GM18870 (cell line): ENCODE results near the gene ASB1.

Experiments
- ATAC-seq: cut with Tn5 transposase; IDR thresholded peaks from one replicate; pipeline ENCODE4 v1.9.1; 2021; ENCODE audit warnings: moderate library complexity; ENCODE audit not compliant: unreplicated experiment

Gene ASB1

GRCh38 chr2:238464389-238464788, 37.7 kb downstream of the ASB1 start:
- no peak for ATAC-seq

DNA sequence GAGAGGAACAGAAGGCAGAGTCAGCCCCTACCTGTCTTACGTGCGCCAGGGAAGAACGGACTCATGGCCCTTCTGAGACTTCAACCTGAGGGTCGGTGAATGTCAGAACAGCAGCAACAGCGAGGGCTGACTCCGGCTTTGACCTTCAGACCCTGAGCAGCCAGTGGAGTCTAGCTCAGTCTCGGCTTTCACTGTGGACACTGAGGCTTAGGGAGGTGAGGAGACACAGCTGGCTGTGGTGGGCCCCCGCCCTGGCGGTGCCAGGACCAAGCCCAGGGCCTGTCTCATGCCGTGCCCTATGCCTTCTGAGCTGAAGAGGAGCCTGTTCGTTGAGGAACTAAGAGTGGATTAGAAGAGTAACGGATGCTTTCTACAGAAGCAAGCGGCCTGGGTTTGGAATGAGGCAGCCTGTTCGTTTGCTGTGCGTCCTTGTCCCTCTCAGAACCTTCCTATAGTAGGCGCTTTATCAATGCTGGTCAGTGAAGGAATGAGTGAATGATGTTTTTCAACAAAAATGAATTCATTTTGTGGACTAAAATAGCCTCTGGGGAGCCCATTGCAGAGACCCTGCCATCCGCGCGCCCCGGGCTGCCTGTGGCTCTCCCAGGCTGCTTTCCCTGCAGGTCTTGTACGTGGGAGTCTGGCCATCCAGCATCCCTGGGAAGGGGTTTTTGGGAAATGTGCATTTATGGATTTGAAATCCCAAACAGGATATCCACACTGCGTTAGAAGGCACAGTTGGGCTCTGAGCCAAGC, 38.9 kb downstream of the ASB1 start:
- ATAC-seq, result no peak

GRCh38 chr2:238466243-238466756, 39.6 kb downstream of the ASB1 start:
- no peak for ATAC-seq

DNA sequence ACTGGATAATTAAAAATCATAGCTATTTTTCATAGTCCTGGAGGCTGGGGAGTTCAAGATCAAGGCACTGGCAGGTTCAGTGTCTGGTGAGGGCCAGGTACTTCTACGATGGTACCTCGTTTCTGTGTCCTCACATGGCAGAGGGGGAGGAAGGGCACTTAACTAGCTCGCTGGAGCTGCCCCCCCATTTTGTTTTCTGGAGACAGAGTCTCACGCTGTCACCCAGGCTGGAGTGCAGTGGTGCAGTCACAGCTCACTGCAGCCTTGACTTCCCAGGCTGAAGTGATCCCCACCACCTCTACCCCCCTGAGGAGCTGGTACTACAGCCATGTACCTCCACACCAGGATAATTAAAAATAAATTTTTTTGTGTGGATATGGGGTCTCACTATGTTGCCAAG, 40.3 kb downstream of the ASB1 start:
- no peak for ATAC-seq

GRCh38 chr2:238467792-238468191, 41.1 kb downstream of the ASB1 start:
- no peak for ATAC-seq

GRCh38 chr2:238469155-238469554, 42.4 kb downstream of the ASB1 start:
- ATAC-seq, result no peak

GRCh38 chr2:238473014-238473413, 46.3 kb downstream of the ASB1 start:
- ATAC-seq, result no peak

- ATAC-seq, result no peak
Observed at GRCh38 chr2:238473523-238473922, 46.8 kb downstream of the ASB1 start.

- ATAC-seq, result no peak
Observed at GRCh38 chr2:238475034-238475433, 48.3 kb downstream of the ASB1 start.

GRCh38 chr2:238475566-238475965, 48.8 kb downstream of the ASB1 start:
- ATAC-seq, result no peak

DNA sequence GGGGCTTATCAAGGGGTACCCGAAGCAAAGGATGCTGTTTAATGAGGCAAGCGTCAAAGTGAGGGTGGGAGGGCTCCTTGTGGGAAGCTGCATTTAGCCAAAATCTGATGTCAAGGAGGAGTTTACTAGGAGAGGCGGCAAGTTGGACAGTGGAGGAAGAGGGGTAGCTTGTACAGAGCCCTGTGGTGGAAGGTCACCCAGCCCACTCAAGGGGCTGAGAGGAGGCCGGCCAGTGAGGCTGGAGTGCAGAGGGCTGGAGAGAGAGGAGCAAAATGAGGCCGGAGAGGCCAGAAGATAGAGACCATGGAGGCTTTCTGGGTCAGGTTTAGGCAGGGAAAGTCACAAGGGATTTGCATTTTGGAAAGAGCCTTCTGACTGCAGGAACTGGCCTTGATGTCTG, 49.5 kb downstream of the ASB1 start:
- no peak for ATAC-seq

GRCh38 chr2:238478216-238478615, 51.5 kb downstream of the ASB1 start:
- ATAC-seq, result no peak

DNA sequence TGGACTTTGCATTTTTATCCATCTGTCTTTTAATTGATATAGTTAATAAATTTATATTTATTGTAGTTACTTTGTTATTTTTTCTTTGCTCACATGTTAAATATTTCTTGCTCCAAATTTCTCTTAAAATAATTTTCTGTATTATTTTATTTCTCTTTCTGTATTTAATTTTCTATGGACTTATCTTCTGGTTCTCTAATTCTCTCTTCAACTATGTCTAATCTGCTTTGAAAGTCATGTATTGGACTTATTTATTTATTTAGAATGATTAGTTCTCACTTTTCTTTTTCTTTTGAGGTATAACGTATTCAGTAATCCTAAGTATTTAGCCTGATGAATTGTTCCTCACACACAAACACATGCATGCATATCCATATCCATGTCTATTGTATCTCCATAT, 53.1 kb downstream of the ASB1 start:
- ATAC-seq, result no peak

- ATAC-seq, result no peak
Observed at GRCh38 chr2:238483021-238483420, 56.3 kb downstream of the ASB1 start.

DNA sequence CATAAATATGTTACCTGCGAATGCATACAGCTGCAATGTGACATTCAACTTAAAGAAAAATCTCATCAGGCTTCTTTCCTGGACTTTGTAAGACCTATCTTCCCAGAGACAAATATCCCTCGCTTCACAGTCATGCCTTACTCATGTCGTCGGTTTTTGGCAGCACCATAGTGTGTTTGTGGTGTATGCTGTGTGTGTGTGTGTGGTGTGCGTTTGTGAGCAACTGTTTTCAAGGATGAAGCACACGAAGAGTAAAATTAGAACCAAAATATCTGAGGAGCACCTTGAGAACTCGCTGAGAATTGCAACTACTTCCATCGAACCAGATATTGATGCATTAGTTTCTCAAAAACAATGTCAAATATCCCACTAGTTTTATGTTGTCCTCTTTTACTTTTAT, 56.9 kb downstream of the ASB1 start:
- ATAC-seq, result no peak

DNA sequence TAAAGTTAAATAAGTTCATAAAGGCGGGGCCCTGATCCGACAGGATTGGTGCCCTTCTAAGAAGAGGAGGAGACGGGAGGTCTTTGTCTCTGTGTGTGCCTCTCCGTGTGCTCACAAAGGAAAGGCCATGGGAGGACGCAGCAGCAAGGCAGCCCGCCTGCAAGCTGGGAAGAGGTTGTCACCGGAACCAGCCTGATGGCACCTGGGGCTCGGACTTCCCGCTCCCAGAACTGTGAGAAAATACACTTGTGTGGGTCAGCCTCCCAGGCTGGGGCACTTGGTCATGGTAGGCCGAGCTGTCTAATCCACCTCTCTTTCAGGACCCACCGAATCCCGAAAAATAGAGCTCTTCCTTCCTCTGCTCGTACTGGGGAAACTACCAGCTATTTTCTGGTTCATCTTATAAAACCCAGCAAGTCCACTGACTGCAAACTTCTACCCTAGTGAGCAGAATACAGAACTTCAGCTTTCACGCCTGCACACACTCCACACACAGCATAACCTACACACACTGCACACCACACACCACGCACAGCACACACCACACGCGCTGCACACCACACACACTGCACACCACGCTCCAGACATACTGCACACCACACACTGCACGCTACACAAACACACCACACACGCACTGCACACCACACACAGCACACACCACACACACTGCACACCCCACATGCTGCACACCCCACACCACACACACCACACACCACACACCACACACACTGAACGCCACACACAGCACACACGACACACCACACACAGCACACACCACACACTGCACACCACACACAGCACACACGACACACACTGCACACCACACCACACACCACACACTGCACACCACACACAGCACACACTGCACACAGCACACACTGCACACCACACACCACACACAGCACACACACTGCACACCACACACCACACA, 58.1 kb downstream of the ASB1 start:
- ATAC-seq, result no peak

DNA sequence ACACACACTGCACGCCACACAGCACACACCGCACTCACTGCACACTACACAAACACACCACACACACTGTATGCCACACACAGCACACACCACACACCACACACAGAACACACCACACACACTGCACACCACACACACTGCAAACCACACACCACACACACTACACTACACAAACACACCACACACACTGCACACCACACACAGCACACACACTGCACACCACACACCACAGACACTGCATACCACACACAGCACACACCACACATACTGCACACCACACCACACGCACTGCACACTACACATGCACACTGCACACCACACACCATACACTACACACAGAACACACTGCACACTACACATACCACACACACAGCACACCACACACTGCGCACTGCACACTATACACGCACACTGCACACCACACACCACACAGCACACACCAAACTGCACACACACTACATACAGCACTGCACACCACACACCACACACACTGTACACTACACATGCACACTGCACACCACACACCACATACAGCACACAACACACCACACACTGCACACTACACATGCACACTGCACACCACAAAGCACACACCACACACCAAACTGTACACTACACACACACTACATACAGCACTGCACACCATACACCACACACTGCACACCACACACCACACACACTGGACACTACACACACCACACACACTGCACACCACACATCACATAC, 59.6 kb downstream of the ASB1 start:
- ATAC-seq, result no peak

- ATAC-seq, result no peak
Observed at GRCh38 chr2:238487134-238487533, 60.4 kb downstream of the ASB1 start.

DNA sequence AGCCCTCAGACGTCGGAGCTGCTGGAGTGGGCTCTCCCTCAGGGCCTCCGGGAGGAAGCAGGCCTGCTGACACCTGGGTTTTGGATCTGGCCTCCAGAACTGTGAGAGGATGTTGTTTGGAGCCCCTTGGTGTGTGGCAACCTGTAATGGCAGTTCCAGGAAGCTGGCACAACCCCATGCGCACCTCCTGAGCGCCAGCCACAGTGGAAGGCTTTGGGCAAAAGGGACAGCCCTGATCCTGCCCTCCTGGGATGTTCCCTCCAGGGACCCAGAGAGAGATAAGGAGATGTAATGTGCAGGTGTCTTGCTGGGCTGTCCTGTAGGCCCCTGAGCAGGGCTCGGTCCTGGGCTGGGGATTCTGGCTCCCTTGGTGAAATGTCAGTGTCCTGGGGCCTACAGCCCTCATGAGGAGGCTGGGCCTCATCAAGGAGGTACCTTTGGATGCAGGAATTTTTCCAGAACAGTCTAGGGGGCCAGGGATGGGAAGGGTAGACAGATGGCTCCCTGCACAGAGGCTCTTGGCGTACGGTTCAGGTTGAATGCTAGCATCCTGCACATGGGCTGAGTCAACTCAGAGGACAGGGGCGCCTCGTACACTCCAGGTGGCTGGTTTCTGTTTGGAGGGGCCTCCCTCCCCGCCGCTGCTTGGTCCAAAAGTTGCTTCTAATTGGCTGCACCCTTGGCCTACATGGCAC, 61.1 kb downstream of the ASB1 start:
- no peak for ATAC-seq

DNA sequence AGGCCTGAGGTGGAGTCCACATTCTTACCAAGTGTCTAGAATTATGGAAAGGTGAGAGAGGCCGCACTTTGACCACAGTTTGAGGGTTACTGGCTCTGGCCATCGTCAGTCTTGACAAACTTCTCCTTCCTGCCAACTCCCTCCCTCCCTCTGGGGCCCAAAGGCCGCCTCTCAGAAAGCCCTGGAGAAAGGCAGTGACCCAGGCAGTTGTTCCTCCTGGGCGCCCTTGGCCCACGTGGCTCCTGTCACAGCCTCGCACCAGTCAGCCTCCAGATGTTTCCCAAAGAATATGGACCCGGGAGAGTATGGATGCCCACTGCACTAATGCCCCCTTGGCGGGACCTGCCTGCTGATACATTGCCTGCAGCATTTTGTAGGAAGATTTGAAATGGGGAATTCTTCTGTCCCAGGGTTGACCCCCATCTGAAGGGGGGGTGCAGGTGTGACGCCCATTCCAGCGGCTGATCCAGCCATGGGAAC, 61.7 kb downstream of the ASB1 start:
- no peak for ATAC-seq

DNA sequence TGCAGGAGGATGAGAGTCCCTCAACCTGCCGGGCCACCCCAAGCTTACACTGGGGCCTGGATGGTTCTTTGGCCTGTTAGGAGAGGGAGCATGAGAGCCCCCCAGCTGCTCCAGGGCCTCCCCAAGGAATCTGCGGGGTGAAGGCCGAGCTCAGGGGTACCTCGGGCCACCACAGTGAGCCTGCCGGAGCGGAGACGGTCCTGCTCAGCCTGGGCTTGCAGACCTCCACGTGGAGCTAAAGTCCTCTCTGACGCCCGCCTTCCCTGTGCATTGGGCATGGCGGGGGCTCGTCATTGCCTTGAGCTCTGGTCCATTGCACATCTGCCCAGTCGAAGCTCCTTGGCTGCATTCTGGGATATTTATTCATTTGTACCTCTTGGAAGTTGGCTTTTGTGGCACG, 62.7 kb downstream of the ASB1 start:
- ATAC-seq, result no peak
